Measurements from ENCODE around the gene BMI1.

BMI1 gene

GRCh38 chr10:22368981-22369380 lies 48.1 kb downstream of the BMI1 start:
- no peak for DNase-seq

DNA sequence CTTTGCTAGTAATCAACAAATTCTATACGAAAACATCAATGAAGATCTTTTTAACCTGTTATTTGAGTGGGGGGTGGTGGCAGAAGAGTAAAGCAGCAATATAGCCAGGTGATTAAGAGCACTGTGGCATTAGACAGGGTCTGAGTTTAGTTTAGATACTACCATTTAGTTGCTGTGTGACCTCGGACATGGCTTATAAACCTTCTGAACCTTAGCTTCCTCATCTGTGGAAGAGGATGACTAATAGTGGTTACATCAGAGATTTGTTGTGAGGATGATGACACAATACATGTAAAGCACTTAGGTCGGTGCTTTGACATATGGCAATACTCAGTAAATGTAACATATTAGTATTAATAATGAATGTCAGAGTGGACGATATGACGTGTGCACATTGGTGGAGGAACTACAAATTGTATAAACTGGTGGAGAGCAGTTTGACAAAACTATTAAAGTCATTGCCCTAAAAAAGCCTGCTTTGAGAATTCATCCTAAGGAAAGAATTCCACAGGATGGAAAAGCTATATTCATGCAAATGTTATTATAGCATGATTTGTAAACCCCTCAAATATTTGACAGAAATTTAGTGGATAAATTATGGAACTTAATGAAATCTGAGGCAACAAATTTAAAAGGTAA lies 48.7 kb downstream of the BMI1 start:
- no peak for DNase-seq

DNA sequence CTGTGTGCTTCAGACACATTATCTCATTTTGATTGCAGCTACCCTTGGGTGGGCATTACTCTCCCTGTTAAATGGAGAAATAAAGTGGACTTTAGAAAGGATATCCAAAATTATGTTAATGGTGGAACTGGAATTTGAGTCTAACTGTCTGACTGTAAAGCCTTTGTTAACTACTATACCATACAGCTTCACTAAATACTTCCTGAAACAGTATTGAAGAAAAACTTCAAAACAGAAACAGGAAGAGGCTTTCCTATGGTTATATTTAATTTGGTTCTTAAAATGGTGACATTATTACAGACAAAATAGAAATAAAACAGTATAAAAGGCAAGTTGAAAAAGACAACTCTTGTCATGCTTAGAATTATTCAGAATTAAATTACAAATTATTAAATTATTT lies 49.4 kb downstream of the BMI1 start:
- DNase-seq, result no peak

DNA sequence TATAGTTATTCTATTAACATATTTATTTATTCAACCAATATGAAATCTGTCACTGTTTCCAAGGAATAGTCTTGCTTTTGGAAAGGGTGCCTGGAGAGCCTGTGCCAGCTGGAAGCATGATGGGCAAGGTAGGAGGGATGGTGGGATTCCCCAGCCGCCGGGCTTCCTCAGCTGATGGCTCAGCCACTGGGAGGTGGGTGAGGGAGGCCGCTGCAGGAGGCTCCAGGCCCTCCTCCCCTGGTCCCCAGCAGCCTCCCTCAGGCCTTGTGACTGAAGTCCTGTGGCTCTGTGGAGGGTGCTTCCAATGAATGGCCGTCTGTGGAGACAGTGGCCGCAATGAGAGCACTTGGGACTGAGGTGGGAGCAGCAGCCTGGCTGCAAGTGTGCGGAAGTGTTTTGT lies 51.4 kb downstream of the BMI1 start:
- no peak for DNase-seq

DNA sequence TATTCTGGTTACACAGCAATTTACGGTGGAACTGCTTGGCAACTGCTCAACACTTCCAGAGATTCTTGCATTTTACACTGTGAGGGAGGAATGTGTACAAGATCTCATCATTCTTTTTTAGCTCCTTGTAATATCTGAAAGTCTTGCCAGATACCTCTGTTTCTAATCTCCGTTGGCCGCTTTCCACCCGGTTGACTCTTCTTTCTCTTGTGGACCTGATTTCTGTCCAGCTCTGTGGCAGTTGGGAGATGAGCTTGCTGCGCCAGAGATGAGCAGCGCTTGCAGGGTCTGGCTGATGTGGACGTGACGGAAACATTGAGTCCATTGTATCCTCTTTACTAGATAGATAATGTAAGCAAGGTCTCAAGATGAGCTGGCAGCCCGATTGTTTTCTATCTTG lies 52.0 kb downstream of the BMI1 start:
- DNase-seq, result no peak

DNA sequence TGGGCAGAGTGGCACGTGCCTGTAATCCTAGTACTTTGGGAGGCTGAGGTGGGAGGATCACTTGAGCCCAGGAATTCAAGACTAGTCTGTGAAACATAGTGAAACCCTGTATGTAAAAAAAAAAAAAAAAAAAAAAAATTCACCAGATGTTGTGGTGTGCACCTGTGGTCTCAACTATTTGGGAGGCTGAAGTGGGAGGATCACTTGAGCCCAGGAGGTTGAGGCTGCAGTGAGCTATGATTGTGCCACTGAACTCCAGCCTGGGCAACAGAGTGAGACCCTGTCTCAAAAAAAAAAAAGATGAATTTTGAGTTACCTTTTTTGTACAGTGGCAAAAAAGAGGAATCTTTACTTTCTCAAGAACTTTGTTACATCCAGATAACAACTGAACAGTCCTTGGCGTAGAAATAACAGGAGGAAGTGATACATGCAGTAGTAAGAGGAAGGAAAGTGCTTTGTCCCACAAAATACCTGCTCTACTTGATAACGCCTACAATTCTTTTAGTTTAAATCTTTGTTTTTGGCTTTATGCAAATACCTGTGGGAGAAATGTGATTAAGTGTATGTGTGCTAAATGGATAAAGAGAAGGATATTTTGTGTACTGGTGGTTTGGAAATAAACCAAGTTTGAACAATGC lies 53.7 kb downstream of the BMI1 start:
- DNase-seq, result no peak

- DNase-seq, result peak; percentile 38 to 62
These were observed 58.2 kb downstream of the BMI1 start for GRCh38 chr10:22379059-22379458.
